Neuronal stem cell (in vitro differentiated cells): Measurements from ENCODE around the gene SERTAD3.
"Not testable (repeated sequence)": the region's sequence is repeated elsewhere in the genome, so short reads cannot be mapped to it uniquely, and the experiment has no call there.

Experiments used
- DNase-seq: peaks from one replicate; pipeline ENCODE4 v3.0.0-alpha.2; 2013; ENCODE audit warnings: low spot score
- H2AFZ ChIP-seq: one replicate; pipeline ENCODE4 v1.6.1; 2013; ENCODE audit warnings: mild to moderate bottlenecking, low read length, inconsistent platforms
- H2AK5ac ChIP-seq: 2 replicates; pipeline ENCODE4 v1.6.1; 2013; ENCODE audit warnings: low read depth, mild to moderate bottlenecking, inconsistent platforms, low read length, moderate library complexity, mixed read lengths
- H2BK120ac ChIP-seq: 2 replicates; pipeline ENCODE4 v1.6.1; 2013; ENCODE audit warnings: low read depth, mild to moderate bottlenecking, inconsistent platforms, low read length, moderate library complexity, mixed read lengths
- H2BK12ac ChIP-seq: one replicate; pipeline ENCODE4 v1.6.1; 2013; ENCODE audit warnings: low read length, inconsistent platforms
- H2BK15ac ChIP-seq: 2 replicates; pipeline ENCODE4 v1.6.1; 2013; ENCODE audit warnings: mild to moderate bottlenecking, low read length, inconsistent platforms, mixed read lengths
- H2BK5ac ChIP-seq: one replicate; pipeline ENCODE4 v1.6.1; 2013; ENCODE audit warnings: inconsistent platforms, mild to moderate bottlenecking, low read length, moderate library complexity
- H3K14ac ChIP-seq: one replicate; pipeline ENCODE4 v1.6.1; 2013; ENCODE audit warnings: low read length, inconsistent platforms
- H3K18ac ChIP-seq: 2 replicates; pipeline ENCODE4 v1.6.1; 2013; ENCODE audit warnings: low read length, inconsistent platforms
- H3K23ac ChIP-seq: 2 replicates; pipeline ENCODE4 v1.6.1; 2013; ENCODE audit warnings: low read depth, mild to moderate bottlenecking, mixed read lengths, low read length, inconsistent platforms; ENCODE audit not compliant: poor library complexity
- H3K27ac ChIP-seq: replicated peaks from 3 replicates; pipeline ENCODE4 v1.5.1; 2013; ENCODE audit warnings: low read length, inconsistent platforms
- H3K27me3 ChIP-seq, 3 experiments: 2 replicates each; pipeline ENCODE4 v1.6.1; 2013; ENCODE audit warnings: low read length in 3 of 3, mild to moderate bottlenecking in 2 of 3, inconsistent platforms in 1 of 3, low read depth in 1 of 3, mixed read lengths in 1 of 3, moderate library complexity in 1 of 3; ENCODE audit not compliant: control insufficient read depth in 3 of 3, insufficient read depth in 3 of 3
- H3K36me3 ChIP-seq, 2 donors: replicated peaks in 1 of 2; 2 replicates each; pipeline ENCODE4 v1.6.1; 2013; ENCODE audit warnings: low read length in 2 of 2; ENCODE audit not compliant: control insufficient read depth in 2 of 2, insufficient read depth in 2 of 2
- H3K4ac ChIP-seq: 2 replicates; pipeline ENCODE4 v1.6.1; 2013; ENCODE audit warnings: inconsistent platforms, mild to moderate bottlenecking, low read length, moderate library complexity
- H3K4me1 ChIP-seq, 2 donors: 1 replicate in 1 of 2; 2 replicates in 1 of 2; pipeline ENCODE4 v1.6.1; 2013; ENCODE audit warnings: low read length in 2 of 2, low read depth in 1 of 2; ENCODE audit not compliant: control insufficient read depth in 2 of 2, insufficient read depth in 1 of 2
- H3K4me2 ChIP-seq: one replicate; pipeline ENCODE4 v1.6.1; 2013; ENCODE audit warnings: mild to moderate bottlenecking, low read length, inconsistent platforms; ENCODE audit not compliant: insufficient read depth, poor library complexity, severe bottlenecking
- H3K4me3 ChIP-seq, 2 donors: 2 replicates each; pipeline ENCODE4 v1.5.1; 2013; ENCODE audit warnings: low read length in 2 of 2, mild to moderate bottlenecking in 2 of 2, inconsistent platforms in 1 of 2, moderate library complexity in 1 of 2
- H3K79me1 ChIP-seq: one replicate; pipeline ENCODE4 v1.6.1; 2013; ENCODE audit warnings: low read depth, mild to moderate bottlenecking, inconsistent platforms, low read length, moderate library complexity
- H3K9ac ChIP-seq: one replicate; pipeline ENCODE4 v1.6.1; 2013; ENCODE audit warnings: mild to moderate bottlenecking, low read depth, low read length, inconsistent platforms; ENCODE audit not compliant: poor library complexity
- H3K9me3 ChIP-seq, 2 donors: replicated peaks in 1 of 2; 2 replicates each; pipeline versions ENCODE3 to v1.6.1; 2013; ENCODE audit warnings: low read length in 2 of 2, mild to moderate bottlenecking in 2 of 2, inconsistent platforms in 1 of 2, low read depth in 1 of 2, mixed read lengths in 1 of 2, moderate library complexity in 1 of 2; ENCODE audit not compliant: control insufficient read depth in 2 of 2, insufficient read depth in 1 of 2
- H4K8ac ChIP-seq: one replicate; pipeline ENCODE4 v1.6.1; 2013; ENCODE audit warnings: low read depth, mild to moderate bottlenecking, inconsistent platforms, low read length, moderate library complexity
- H4K91ac ChIP-seq: one replicate; pipeline ENCODE4 v1.6.1; 2013; ENCODE audit warnings: low read length, low read depth, mild to moderate bottlenecking, inconsistent platforms; ENCODE audit not compliant: poor library complexity
- WGBS, 2 donors: extraction: QIAGEN DNeasy Blood & Tissue Kit; methylation state at CpG; one replicate each; pipeline ENCODE4 v1.1.7; 2013; ENCODE audit warnings: missing lambda C conversion rate in 2 of 2, mixed read lengths in 1 of 2; ENCODE audit not compliant: insufficient read length in 2 of 2, insufficient replicate concordance in 1 of 2; ENCODE audit errors: extremely low coverage in 2 of 2; 5-methylcytosine and 5-hydroxymethylcytosine counted together

Gene SERTAD3

DNA sequence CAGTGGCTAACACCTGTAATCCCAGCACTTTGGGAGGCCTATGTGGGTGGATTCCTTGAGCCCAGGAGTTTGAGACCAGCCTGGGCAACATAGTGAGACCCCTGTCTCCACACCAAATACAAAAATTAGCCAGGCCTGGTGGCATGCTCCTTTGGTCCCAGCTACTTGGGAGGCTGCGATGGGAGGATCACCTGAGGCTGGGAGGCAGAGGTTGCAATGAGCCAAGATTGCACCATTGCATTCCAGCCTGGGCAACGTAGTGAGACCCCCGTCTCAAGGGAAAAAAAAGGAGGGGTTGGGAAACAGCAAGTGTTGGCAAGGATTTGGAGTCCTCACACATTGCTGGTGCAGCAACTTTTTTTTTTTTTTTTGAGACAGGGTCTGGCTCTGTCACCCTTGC is 41.9 kb upstream of the SERTAD3 start:
- H3K9ac ChIP-seq: no peak overlapping the region
- H3K4ac ChIP-seq: no peak overlapping the region
- WGBS, 2 donors: no CpG with 5 or more reads among the region's 3 CpGs
- H3K23ac ChIP-seq: no peak overlapping the region
- H4K8ac ChIP-seq: no peak overlapping the region
- H3K27ac ChIP-seq: no peak overlapping the region
- no peak overlapping the region for H3K4me3 ChIP-seq
- no peak overlapping the region for H2AFZ ChIP-seq
- H2BK5ac ChIP-seq: no peak overlapping the region
- H3K18ac ChIP-seq: no peak overlapping the region
- H3K4me2 ChIP-seq: no peak overlapping the region
- H2BK120ac ChIP-seq: no peak overlapping the region
- no peak overlapping the region for H2BK12ac ChIP-seq
- no peak for DNase-seq
- no peaks in the 10 kb centered on the region for H3K79me1 ChIP-seq
- peaks cover 0 to 1% of the 10 kb centered on the region in 2 donors for H3K9me3 ChIP-seq
- no peak overlapping the region for H4K91ac ChIP-seq
- H3K14ac ChIP-seq: no peak overlapping the region
- no peaks in the 10 kb centered on the region for H3K4me1 ChIP-seq
- H2AK5ac ChIP-seq: no peak overlapping the region
- peaks cover 0 to 9% (median 0%) of the 10 kb centered on the region in 3 experiments for H3K27me3 ChIP-seq
- H3K36me3 ChIP-seq: no peaks in the 10 kb centered on the region
- H2BK15ac ChIP-seq: no peak overlapping the region

DNA sequence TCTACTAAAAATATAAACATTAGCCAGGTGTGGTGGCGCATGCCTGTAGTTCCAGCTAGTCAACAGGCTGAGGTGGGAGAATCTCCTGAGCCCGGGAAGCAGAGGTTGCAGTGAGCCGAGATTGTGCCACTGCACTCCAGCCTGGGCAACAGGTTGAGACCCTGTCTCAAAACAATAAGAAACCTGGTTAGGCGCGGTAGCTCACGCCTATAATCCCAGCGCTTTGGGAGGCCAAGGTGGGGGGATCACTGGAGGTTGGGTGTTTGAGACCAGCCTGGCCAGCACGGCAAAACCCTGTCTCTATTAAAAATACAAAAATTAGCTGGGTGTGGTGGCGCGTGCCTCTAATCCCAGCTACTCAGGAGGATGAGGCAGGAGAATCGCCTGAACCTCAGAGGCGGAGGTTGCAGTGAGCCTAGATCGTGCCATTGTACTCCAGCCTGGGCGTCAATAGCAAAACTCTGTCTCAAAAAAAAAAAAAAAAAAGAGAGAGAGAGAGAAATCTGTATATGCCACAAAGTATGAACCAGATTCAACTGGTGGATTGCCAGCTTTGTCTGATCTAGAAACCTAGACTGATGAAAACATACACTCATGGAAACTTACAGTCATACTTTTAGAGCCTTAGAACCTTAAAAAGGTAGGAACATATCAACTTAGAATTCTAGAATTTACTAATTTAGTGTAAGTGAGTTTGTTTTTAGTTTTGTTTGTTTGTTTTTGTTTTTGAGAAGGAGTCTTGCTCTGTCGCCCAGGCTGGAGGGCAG is 31.9 kb upstream of the SERTAD3 start:
- not testable (repeated sequence) for H2BK120ac ChIP-seq, DNase-seq, H3K27me3 ChIP-seq, H3K36me3 ChIP-seq, H2BK12ac ChIP-seq, H3K79me1 ChIP-seq, H2AFZ ChIP-seq, H3K23ac ChIP-seq, H3K4me2 ChIP-seq, H3K4me1 ChIP-seq, H3K9me3 ChIP-seq, H4K91ac ChIP-seq, H4K8ac ChIP-seq, H3K4me3 ChIP-seq, H2BK15ac ChIP-seq, H3K4ac ChIP-seq, H3K27ac ChIP-seq, H3K18ac ChIP-seq, H2BK5ac ChIP-seq, H3K9ac ChIP-seq, H3K14ac ChIP-seq, H2AK5ac ChIP-seq
- WGBS, 2 donors: no CpG with 5 or more reads among the region's 15 CpGs

DNA sequence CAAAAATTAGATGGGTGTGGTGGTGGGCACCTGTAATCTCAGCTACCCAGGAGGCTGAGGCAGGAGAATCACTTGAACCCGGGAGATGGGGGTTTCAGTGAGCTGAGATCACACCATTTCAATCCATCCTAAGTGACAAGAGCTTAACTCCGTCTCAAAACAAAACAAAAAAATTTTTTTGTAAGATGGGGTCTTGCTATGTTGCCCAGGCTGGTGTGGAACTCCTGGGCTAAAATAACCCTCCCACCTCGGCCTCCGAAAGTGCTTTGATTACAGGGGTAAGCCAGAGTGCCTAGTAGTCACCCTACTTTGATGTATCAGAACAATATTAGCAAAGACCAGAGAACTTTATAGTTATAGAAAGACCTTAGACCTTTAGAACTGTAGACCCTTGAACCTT is 30.6 kb upstream of the SERTAD3 start:
- Histone ChIP-seq H2AFZ (no peak overlapping the region), H3K27ac (no peak overlapping the region), H3K36me3 (no peaks in the 10 kb centered on the region), H3K4me1 (no peaks in the 10 kb centered on the region), H2BK15ac (no peak overlapping the region), H3K23ac (no peak overlapping the region), H3K9ac (no peak overlapping the region), H3K14ac (no peak overlapping the region), H3K9me3 (no peaks in the 10 kb centered on the region), H2BK5ac (no peak overlapping the region), H4K8ac (no peak overlapping the region), H3K4me3 (no peak overlapping the region), H3K4ac (no peak overlapping the region), H3K27me3 (no peaks in the 10 kb centered on the region), H3K79me1 (no peaks in the 10 kb centered on the region), H3K18ac (no peak overlapping the region), H2BK12ac (no peak overlapping the region), H3K4me2 (no peak overlapping the region), H4K91ac (no peak overlapping the region), H2BK120ac (no peak overlapping the region), H2AK5ac (no peak overlapping the region)
- no peak for DNase-seq
- WGBS, 2 donors: no CpG with 5 or more reads among the region's 4 CpGs

DNA sequence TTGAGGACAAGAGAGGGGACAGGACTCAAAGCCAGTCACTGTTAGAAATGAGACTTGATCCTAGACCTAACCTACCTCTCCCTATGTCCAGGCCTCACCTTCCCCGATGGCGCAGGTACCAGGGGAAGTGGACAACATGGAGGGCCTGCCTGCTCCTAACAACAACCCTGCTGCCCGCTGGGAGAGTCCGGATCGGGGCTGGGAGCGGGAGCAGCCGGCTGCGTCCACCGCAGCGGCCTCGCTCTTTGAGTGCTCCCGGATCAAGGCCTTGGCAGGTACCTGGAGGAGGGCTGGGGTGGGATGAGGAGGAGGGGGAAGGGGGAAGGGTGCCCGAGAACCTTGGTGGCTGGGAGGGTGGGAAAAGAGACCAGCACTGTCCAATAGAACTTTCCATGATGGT is 28.4 kb upstream of the SERTAD3 start:
- Histone ChIP-seq H4K91ac (no peak overlapping the region), H3K27ac (no peak overlapping the region), H4K8ac (no peak overlapping the region), H2AFZ (no peak overlapping the region), H2BK15ac (no peak overlapping the region), H3K14ac (no peak overlapping the region), H2BK5ac (no peak overlapping the region), H2BK120ac (no peak overlapping the region), H3K4me2 (no peak overlapping the region), H3K4me1 (no peaks in the 10 kb centered on the region), H3K9ac (peak overlapping the region; percentile 44), H3K23ac (no peak overlapping the region), H3K27me3 (peaks cover 2 to 20% (median 12%) of the 10 kb centered on the region in 3 experiments), H3K4ac (no peak overlapping the region), H3K36me3 (no peaks in the 10 kb centered on the region), H2AK5ac (no peak overlapping the region), H3K4me3 (no peak overlapping the region), H3K18ac (no peak overlapping the region), H2BK12ac (peak overlapping the region; percentile 58), H3K9me3 (no peaks in the 10 kb centered on the region), H3K79me1 (no peaks in the 10 kb centered on the region)
- no CpG with 5 or more reads among the region's 13 CpGs for WGBS, 2 donors
- no peak for DNase-seq
